ENCODE data around the gene DRICH1.

The DRICH1 gene

GRCh38 chr22:23652711-23653110 lies 20.6 kb upstream of the DRICH1 start:
- Histone ChIP-seq H3K79me2 (ENCODE audit: insufficient read depth, low read length) (no peaks in the 10 kb centered on the region), H3K9ac (ENCODE audit: low read length) (no peak overlapping the region), H3K9me3 (ENCODE audit: insufficient read depth, low read length) (no peaks in the 10 kb centered on the region), H3K4me2 (ENCODE audit: low read depth, low read length, poor library complexity, severe bottlenecking) (no peak overlapping the region), H3K4me3 (ENCODE audit: insufficient read depth, low read length, poor library complexity, severe bottlenecking) (no peak overlapping the region), H2AFZ (ENCODE audit: low read depth, low read length, severe bottlenecking) (no peak overlapping the region), H3K9me2 (replicated peaks; ENCODE audit: insufficient read depth, low read length) (no peaks in the 10 kb centered on the region), H3F3A (ENCODE audit: insufficient read depth) (no peaks in the 10 kb centered on the region), H3K27me3 (ENCODE audit: low read length) (no peaks in the 10 kb centered on the region), H3K27ac (ENCODE audit: low read depth, low read length) (no peak overlapping the region), H3K36me3 (ENCODE audit: low read length) (no peaks in the 10 kb centered on the region), H4K20me1 (ENCODE audit: low read depth, low read length) (no peaks in the 10 kb centered on the region)
- TF ChIP-seq CTCF (IDR thresholded peaks at IDR 0.05; ENCODE audit: insufficient read depth, low read length, poor library complexity, severe bottlenecking) (no peak), EZH2phosphoT487 (conservative IDR thresholded peaks at IDR 0.05; ENCODE audit: low read length) (no peak)

- no peaks in the 10 kb centered on the region for H3F3A ChIP-seq (ENCODE audit: insufficient read depth)
- no peak overlapping the region for H3K27ac ChIP-seq (ENCODE audit: low read depth, low read length)
- no peaks in the 10 kb centered on the region for H3K9me3 ChIP-seq (ENCODE audit: insufficient read depth, low read length)
- H3K36me3 ChIP-seq (ENCODE audit: low read length): no peaks in the 10 kb centered on the region
- H3K4me2 ChIP-seq (ENCODE audit: low read depth, low read length, poor library complexity, severe bottlenecking): no peak overlapping the region
- no peak overlapping the region for H3K9ac ChIP-seq (ENCODE audit: low read length)
- H3K4me3 ChIP-seq (ENCODE audit: insufficient read depth, low read length, poor library complexity, severe bottlenecking): no peak overlapping the region
- no peaks in the 10 kb centered on the region for H3K27me3 ChIP-seq (ENCODE audit: low read length)
- no peaks in the 10 kb centered on the region for H3K79me2 ChIP-seq (ENCODE audit: insufficient read depth, low read length)
- H3K9me2 ChIP-seq (replicated peaks; ENCODE audit: insufficient read depth, low read length): no peaks in the 10 kb centered on the region
- H4K20me1 ChIP-seq (ENCODE audit: low read depth, low read length): no peaks in the 10 kb centered on the region
- TF ChIP-seq CTCF (IDR thresholded peaks at IDR 0.05; ENCODE audit: insufficient read depth, low read length, poor library complexity, severe bottlenecking) (no peak), EZH2phosphoT487 (conservative IDR thresholded peaks at IDR 0.05; ENCODE audit: low read length) (no peak)
- H2AFZ ChIP-seq (ENCODE audit: low read depth, low read length, severe bottlenecking): no peak overlapping the region
These were observed 20.2 kb upstream of the DRICH1 start for GRCh38 chr22:23652286-23652685.

- Histone ChIP-seq H3K9me2 (replicated peaks; ENCODE audit: insufficient read depth, low read length) (no peaks in the 10 kb centered on the region), H3K4me3 (ENCODE audit: insufficient read depth, low read length, poor library complexity, severe bottlenecking) (no peak overlapping the region), H4K20me1 (ENCODE audit: low read depth, low read length) (no peaks in the 10 kb centered on the region), H2AFZ (ENCODE audit: low read depth, low read length, severe bottlenecking) (no peak overlapping the region), H3K79me2 (ENCODE audit: insufficient read depth, low read length) (no peaks in the 10 kb centered on the region), H3K4me2 (ENCODE audit: low read depth, low read length, poor library complexity, severe bottlenecking) (no peak overlapping the region), H3K27ac (ENCODE audit: low read depth, low read length) (no peak overlapping the region), H3K9me3 (ENCODE audit: insufficient read depth, low read length) (no peaks in the 10 kb centered on the region), H3K27me3 (ENCODE audit: low read length) (no peaks in the 10 kb centered on the region), H3F3A (ENCODE audit: insufficient read depth) (no peaks in the 10 kb centered on the region), H3K9ac (ENCODE audit: low read length) (no peak overlapping the region), H3K36me3 (ENCODE audit: low read length) (no peaks in the 10 kb centered on the region)
- TF ChIP-seq CTCF (IDR thresholded peaks at IDR 0.05; ENCODE audit: insufficient read depth, low read length, poor library complexity, severe bottlenecking): no peak
- no peak for TF ChIP-seq EZH2phosphoT487 (conservative IDR thresholded peaks at IDR 0.05; ENCODE audit: low read length)
These were observed 19.6 kb upstream of the DRICH1 start for GRCh38 chr22:23651676-23652075.
